ENCODE results near the gene CFAP20DC. TPM values are rescaled to one million over a fixed set of nuclear protein-coding genes. Genes with fewer than 3 reads are reported as not detected.

The CFAP20DC gene
- total and polyA plus RNA-seq, 8 donors, result 1.2 to 7.7 (median 5.4) TPM

GRCh38 chr3:58999134-58999773 lies 50.6 kb downstream of the CFAP20DC start:
- H3K9me3 ChIP-seq, result no peaks in the 10 kb centered on the region
- no peak for ATAC-seq
- no peaks in the 10 kb centered on the region for H3K36me3 ChIP-seq
- no peak for TF ChIP-seq CTCF (IDR thresholded peaks at IDR 0.05)
- no peaks in the 10 kb centered on the region for H3K27me3 ChIP-seq
- H3K4me3 ChIP-seq, result no peak overlapping the region
- no peaks in the 10 kb centered on the region for H3K4me1 ChIP-seq
- intact Hi-C loops (cut with DNase I), result no loop called here
- no peak for DNase-seq
- no peak overlapping the region for H3K27ac ChIP-seq

GRCh38 chr3:58998476-58999117 lies 51.2 kb downstream of the CFAP20DC start:
- intact Hi-C loops (cut with DNase I), result no loop called here
- ATAC-seq (peak; percentile 64), DNase-seq (no peak)
- Histone ChIP-seq H3K27me3 (no peaks in the 10 kb centered on the region), H3K4me1 (no peaks in the 10 kb centered on the region), H3K9me3 (no peaks in the 10 kb centered on the region), H3K4me3 (no peak overlapping the region), H3K36me3 (no peaks in the 10 kb centered on the region), H3K27ac (no peak overlapping the region)
- no peak for TF ChIP-seq CTCF (IDR thresholded peaks at IDR 0.05)

- ATAC-seq (no peak), DNase-seq (no peak)
- Histone ChIP-seq H3K4me3 (no peak overlapping the region), H3K27me3 (no peaks in the 10 kb centered on the region), H3K4me1 (no peaks in the 10 kb centered on the region), H3K36me3 (no peaks in the 10 kb centered on the region), H3K27ac (no peak overlapping the region), H3K9me3 (no peaks in the 10 kb centered on the region)
- intact Hi-C loops (cut with DNase I), result no loop called here
- TF ChIP-seq CTCF (IDR thresholded peaks at IDR 0.05), result no peak
Measured at GRCh38 chr3:58996730-58997129, 53.1 kb downstream of the CFAP20DC start.

GRCh38 chr3:58994746-58995330 lies 55.0 kb downstream of the CFAP20DC start:
- DNase-seq, result peak in 2 of 4 donors; percentile 16 to 71
- ATAC-seq, result peak; percentile 80
- H3K36me3 ChIP-seq, result no peaks in the 10 kb centered on the region
- H3K9me3 ChIP-seq, result no peaks in the 10 kb centered on the region
- intact Hi-C loops (cut with DNase I), result no loop called here
- H3K4me1 ChIP-seq, result no peaks in the 10 kb centered on the region
- H3K27me3 ChIP-seq, result no peaks in the 10 kb centered on the region
- no peak overlapping the region for H3K4me3 ChIP-seq
- peak; percentile 39 to 53 for TF ChIP-seq CTCF (IDR thresholded peaks at IDR 0.05)
- H3K27ac ChIP-seq, result no peak overlapping the region

- no peaks in the 10 kb centered on the region for H3K36me3 ChIP-seq
- no peak for TF ChIP-seq CTCF (IDR thresholded peaks at IDR 0.05)
- no peak overlapping the region for H3K27ac ChIP-seq
- H3K4me1 ChIP-seq, result no peaks in the 10 kb centered on the region
- H3K9me3 ChIP-seq, result no peaks in the 10 kb centered on the region
- H3K4me3 ChIP-seq, result no peak overlapping the region
- ATAC-seq, result no peak
- no peak for DNase-seq
- H3K27me3 ChIP-seq, result no peaks in the 10 kb centered on the region
- intact Hi-C loops (cut with DNase I), result no loop called here
Measured at GRCh38 chr3:58993547-58993946, 56.3 kb downstream of the CFAP20DC start.

Measured in left lung (tissue), 10 donors.